Measurements from ENCODE around the gene CRHR2. TPM values are rescaled to one million over a fixed set of nuclear protein-coding genes. Genes with fewer than 3 reads are reported as not detected.

Gene CRHR2
- polyA plus RNA-seq, 1 donor from 2014 or later: 0.15 TPM

GRCh38 chr7:30683816-30684215 is 1.6 kb upstream of the CRHR2 start:
- Histone ChIP-seq H3F3A (ENCODE audit: insufficient read depth, low read length, poor library complexity, severe bottlenecking) (no peaks in the 10 kb centered on the region), H3K4me3 (ENCODE audit: low read length) (no peak overlapping the region), H3K9me3 (ENCODE audit: low read length) (no peaks in the 10 kb centered on the region), H3K79me2 (replicated peaks; ENCODE audit: insufficient read depth, low read length) (no peaks in the 10 kb centered on the region), H3K9me2 (ENCODE audit: insufficient read depth, low read length) (no peaks in the 10 kb centered on the region), H3K27me3 (ENCODE audit: insufficient read depth, low read depth, low read length) (peaks cover 43% of the 10 kb centered on the region), H3K27ac (ENCODE audit: low read length) (no peak overlapping the region), H4K20me1 (ENCODE audit: insufficient read depth) (no peaks in the 10 kb centered on the region), H3K36me3 (ENCODE audit: insufficient read depth, low read length) (no peaks in the 10 kb centered on the region), H3K9ac (ENCODE audit: low read length) (no peak overlapping the region), H3K4me2 (ENCODE audit: low read length) (no peak overlapping the region), H2AFZ (ENCODE audit: low read depth, low read length) (no peak overlapping the region)
- TF ChIP-seq SMC3 (conservative IDR thresholded peaks at IDR 0.05; ENCODE audit: poor library complexity) (no peak), CTCF (IDR thresholded peaks at IDR 0.05; ENCODE audit: poor library complexity, severe bottlenecking) (no peak), RAD21 (conservative IDR thresholded peaks at IDR 0.05) (no peak), EP300 (conservative IDR thresholded peaks at IDR 0.05; ENCODE audit: poor library complexity, severe bottlenecking) (no peak), POLR2AphosphoS5 (IDR thresholded peaks at IDR 0.05) (no peak), TAF1 (IDR thresholded peaks at IDR 0.05; ENCODE audit: low read depth) (no peak), EZH2 (IDR thresholded peaks at IDR 0.05; ENCODE audit: borderline replicate concordance, insufficient read depth, low read length, poor library complexity, severe bottlenecking) (no peak), REST (IDR thresholded peaks at IDR 0.05; ENCODE audit: borderline replicate concordance) (no peak), MXI1 (conservative IDR thresholded peaks at IDR 0.05; ENCODE audit: poor library complexity, severe bottlenecking) (no peak)

- TF ChIP-seq MXI1 (conservative IDR thresholded peaks at IDR 0.05; ENCODE audit: poor library complexity, severe bottlenecking) (no peak), POLR2AphosphoS5 (IDR thresholded peaks at IDR 0.05) (no peak), SMC3 (conservative IDR thresholded peaks at IDR 0.05; ENCODE audit: poor library complexity) (no peak), CTCF (IDR thresholded peaks at IDR 0.05; ENCODE audit: poor library complexity, severe bottlenecking) (no peak)
- Histone ChIP-seq H3K27me3 (ENCODE audit: insufficient read depth, low read depth, low read length) (peaks cover 43% of the 10 kb centered on the region), H4K20me1 (ENCODE audit: insufficient read depth) (no peaks in the 10 kb centered on the region), H2AFZ (ENCODE audit: low read depth, low read length) (no peak overlapping the region), H3K4me2 (ENCODE audit: low read length) (no peak overlapping the region), H3K79me2 (replicated peaks; ENCODE audit: insufficient read depth, low read length) (no peaks in the 10 kb centered on the region), H3K9ac (ENCODE audit: low read length) (no peak overlapping the region), H3K36me3 (ENCODE audit: insufficient read depth, low read length) (no peaks in the 10 kb centered on the region), H3K4me3 (ENCODE audit: low read length) (no peak overlapping the region), H3K27ac (ENCODE audit: low read length) (no peak overlapping the region), H3K9me2 (ENCODE audit: insufficient read depth, low read length) (no peaks in the 10 kb centered on the region), H3K9me3 (ENCODE audit: low read length) (no peaks in the 10 kb centered on the region), H3F3A (ENCODE audit: insufficient read depth, low read length, poor library complexity, severe bottlenecking) (no peaks in the 10 kb centered on the region)
Observed at GRCh38 chr7:30683306-30683705, 1.1 kb upstream of the CRHR2 start.

Data from neural cell (in vitro differentiated cells).